SIG-M5 (cell line): ENCODE data around the gene SMCO4.

Source experiments
- DNase-seq: peaks from one replicate; lab custom pipeline; 2025; lab: John Stamatoyannopoulos, UW

Gene SMCO4

DNA sequence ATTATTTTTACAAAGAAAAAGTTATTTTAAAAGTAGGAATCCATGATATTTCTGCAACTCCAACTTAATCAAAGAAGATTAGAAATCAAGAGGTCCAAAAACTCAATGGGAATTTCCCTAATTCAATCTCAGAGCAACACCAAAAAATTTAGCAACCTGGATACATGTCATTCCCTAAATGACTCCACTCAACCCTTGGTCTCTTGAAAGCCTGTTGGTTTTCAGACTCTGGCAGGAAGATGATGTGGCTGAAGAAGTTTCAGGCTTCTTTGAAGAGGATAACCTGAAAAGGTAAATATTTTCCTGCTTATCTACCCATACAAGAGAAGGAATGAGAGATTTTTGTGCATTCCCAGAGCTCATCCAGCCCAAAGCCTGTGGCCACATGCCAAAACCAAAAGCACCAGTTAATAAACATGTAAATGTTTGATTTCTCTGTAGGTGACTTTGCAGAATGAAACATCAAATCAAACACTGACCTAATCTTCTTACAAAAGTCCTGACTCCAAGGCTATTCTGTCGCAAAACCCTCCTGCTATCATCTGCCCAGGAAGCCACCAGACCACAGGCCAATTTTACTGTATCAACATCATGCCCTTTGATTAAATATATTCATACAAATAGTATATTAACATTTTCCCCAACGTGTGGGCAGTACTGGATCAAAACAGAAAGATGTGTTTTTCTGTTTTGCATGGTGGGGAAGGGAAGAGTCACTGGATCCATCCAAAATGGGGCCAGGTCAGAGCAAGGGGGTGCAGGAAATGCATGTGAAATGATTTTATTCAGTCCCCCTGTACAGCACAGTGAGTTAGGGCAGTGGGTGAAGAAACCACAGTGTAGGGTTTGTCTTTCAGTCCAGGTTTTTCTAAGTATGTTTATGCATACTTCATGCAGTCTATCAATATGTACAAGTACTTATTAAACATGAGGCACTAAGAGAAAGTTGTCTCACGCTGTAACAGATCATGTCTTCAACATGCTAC lies 38.8 kb downstream of the SMCO4 start:
- no peak for DNase-seq

DNA sequence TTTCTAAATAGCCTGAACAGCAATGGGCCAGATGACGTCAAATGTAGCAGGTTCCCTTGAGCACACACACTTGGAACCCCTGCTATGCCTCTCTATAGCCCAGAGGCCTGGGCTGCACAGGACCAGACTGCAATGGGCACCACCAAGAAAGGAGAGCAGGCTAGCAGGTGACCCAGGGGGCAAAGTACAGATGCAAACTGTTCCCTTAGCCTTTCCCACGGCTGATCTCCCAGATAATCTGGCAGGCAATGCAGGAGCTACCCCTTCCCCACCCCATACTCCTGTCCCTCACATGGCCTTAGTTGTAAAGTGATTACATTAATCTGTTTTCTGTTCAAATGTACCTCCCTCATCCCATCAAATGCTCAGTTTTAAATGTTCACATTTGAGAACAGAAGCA lies 41.3 kb downstream of the SMCO4 start:
- DNase-seq: no peak

DNA sequence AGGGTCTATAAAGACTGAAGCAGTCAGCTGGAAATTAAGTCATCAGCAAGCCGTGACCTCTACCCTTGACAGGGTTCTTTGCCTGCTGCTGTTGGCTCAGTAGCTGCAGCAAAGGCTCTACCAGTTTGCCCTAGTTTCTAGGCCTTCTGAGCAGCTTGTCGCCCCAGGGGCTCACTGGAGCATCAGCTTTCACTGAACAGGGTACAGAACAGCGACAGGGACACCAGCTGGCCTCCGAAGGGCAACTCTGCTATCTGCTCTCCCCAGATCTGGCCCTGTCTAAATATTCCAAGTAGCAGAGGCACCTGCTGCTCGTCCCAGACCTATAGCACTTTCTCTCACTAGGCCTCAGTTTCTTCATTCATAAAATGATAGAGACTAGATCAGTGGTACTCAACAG lies 42.4 kb downstream of the SMCO4 start:
- DNase-seq: no peak

DNA sequence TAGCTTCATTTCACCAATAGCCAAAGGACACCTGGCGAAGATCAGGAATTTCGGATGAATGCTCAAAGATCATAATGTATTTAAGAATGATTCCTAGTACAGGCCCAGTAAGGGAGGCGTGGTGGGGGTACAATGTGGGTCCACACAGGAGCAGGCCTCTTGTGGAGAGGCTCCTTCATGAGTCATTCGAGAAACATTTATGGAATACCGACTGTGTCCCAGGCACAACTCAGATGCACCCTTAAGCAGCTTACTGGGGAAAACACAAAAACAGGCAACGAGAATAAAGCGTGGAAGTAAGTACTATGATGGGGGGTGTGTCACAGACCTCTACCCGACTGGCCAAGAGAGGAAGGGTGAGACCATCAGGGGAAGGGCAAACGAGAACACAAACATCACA lies 44.5 kb downstream of the SMCO4 start:
- no peak for DNase-seq

DNA sequence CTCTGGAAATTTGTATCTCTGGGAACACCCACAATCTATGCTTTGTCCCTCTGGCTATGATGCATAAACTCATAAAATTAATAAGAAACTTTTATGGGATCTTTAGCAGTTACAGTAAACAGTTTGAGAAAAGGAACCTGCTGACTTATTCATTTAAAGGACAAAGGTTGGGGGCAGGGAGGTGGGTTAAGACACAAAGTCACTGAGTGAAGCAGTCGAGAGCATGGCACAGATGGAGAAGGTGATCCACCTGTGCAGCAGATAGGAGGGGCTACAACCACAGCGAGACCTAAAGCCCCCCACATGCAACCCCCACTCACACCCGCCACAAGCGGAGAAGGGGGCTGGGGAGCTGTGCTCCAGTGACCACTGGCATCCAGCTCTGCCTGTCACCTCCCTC lies 45.0 kb downstream of the SMCO4 start:
- DNase-seq: no peak

DNA sequence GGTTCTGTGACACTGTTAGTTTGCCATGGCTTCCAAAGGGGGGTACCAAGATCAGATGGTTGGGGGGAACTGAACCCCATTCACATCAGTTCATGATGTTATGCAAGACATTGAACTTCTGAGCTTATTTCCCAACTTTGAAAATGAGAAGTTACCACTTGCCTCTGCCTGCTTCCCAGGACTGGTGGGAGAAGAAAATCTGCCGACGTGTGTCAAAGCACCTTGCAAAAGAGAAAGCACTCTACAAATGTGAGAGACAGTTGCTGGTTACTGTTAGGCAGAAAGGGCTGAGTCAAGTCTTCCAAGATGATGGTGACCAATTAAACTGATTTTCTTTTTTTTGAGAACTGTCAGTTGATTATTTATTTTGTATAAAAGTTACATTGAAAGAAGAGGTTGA lies 45.6 kb downstream of the SMCO4 start:
- DNase-seq: no peak

DNA sequence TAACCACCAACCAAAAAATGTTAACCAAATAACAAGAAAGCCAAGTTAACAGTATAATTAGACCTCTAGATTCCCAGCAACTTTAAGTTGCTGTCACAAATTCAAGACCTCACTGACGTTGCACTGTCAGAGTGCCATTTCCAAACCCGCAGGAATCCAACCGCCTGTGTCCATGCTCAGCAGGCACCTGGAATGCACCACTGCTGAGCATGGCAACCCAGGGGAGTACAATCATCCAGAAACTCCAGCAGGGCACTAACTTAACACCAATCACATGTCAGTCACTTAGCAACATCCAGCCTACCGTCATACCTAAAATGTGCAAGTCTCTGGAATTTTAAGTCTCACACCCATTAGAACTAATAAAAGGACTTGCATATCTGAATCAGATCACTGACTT lies 48.8 kb downstream of the SMCO4 start:
- no peak for DNase-seq

DNA sequence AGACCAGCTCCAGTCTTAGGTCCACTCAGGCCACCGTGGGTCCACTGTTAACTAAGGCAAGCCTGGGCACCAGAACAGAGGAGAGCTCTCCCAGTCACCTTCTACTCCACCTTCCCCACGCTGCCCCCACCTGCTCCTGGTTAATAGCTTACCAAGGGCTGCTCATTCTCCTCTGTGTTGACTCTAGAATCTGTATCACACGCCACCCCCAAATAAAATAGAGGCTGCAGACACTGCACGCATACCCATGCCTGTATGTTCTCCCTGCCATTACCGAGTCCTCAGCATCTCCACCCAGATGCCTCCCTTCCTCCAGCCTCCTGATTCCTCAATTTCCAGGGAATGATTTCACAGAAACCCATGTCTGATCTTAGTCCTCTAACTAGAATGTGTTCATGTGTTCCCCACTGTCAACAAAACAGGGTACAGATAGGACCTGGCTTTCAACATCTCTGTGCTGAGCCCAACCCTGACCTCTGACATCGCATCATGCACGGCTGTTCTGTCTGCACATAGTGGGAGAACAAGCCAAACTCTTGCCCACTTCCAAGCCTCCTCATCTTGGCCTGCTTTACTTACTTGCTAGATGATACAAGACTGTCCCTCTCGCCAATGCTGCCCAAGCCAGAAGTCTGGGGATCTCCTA lies 49.8 kb downstream of the SMCO4 start:
- DNase-seq: no peak

DNA sequence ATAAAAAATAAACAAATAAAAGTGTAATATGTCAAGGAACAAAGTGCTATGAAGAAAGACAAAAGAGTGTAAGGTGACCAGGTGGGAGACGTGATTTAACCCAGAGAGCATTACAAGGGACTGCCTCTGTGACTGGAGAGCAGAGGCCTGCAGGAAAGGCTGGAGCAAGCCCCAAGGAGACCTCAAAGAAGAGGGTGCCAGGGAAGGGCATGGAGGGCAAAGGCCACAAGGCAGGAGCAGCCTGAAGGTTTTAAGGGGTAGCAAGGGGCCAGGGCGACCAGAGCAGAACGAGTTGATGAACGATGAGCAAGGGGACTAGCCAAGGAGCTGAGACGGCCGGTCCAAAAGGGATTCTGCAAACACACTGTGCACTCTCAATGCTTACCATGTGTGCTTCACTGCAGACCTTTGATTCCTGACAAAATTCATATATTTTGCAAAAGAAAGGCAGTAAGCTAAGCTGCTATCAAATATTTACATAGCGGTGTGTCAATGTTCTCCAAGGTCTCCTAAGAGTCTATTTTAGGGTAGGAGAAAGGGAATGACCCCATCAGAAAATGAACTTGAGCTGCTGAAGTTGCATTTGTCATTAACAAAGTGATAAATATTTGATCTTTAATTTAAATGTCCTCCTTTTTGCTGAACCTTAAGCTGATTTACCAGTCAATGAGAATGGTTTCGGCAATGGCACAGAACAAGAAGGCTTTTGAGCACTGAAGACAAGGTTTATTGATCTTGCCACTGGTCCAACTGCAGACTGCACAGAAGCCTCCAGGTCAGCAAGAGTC lies 50.5 kb downstream of the SMCO4 start:
- no peak for DNase-seq

DNA sequence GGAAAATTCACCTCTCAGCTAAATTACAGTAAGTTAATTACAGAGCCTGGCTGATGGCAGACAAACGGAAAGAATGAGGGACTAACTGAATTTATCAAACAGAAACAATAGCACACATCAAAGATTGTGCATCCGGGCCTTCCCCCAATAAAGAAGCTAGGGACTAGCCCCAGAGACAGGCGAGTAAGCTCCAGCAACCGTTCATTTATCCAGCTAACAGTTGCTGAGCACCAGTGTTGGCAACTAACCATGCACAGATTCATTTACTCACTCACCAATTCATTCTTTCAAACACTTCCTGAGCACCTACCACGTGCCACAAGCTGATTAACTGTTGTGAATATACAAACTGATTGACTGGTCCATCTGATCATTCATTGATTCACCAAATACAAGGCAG lies 51.2 kb downstream of the SMCO4 start:
- DNase-seq: no peak

DNA sequence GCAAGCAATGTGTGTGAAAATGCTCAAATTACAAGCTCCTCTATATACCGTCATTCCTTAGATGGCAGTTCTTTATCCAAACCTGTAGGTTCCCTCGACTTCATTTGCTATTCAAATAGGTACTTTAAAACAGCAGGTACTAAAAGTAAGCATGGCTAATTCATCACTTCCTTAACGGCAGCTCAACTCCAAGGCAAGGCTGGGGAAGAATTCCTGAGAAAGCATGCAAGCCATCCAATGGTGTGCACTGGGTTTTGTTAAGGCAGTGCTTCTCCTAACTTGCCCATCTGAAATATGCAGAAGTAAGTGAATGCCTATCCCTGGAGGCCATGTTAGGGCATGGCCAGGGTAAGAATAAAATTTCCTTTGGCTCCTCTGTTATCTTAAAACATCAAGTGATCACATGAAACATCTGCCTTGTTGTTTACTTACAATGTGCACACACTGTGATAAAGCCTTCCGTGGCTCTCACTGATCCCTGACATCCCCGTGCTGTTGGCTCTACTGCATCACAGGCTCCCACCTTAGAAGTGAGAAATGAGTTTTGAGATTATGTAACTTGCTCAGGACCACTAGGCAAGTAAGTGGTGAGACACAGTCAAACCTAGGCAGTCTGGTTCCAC lies 52.1 kb downstream of the SMCO4 start:
- DNase-seq: no peak

DNA sequence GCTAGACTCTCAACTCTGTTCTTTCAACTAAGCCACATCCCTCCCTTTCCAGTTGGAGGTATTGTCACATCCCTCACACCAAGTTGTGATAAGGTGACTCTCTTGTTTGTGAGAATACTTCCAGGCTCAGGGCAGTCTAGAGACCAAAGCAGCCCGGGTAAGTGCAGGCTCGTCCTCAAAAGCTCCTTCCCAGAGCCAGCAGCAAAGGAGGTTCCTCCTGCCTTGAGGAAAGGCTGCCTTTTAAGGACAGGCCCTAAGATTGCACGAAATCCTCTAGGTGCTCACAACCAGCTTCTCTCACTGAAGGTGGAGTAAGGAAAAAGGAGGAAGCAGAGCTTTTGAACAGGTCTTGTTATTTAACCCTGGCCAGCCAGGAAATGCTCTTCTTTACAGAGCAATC lies 53.4 kb downstream of the SMCO4 start:
- no peak for DNase-seq

DNA sequence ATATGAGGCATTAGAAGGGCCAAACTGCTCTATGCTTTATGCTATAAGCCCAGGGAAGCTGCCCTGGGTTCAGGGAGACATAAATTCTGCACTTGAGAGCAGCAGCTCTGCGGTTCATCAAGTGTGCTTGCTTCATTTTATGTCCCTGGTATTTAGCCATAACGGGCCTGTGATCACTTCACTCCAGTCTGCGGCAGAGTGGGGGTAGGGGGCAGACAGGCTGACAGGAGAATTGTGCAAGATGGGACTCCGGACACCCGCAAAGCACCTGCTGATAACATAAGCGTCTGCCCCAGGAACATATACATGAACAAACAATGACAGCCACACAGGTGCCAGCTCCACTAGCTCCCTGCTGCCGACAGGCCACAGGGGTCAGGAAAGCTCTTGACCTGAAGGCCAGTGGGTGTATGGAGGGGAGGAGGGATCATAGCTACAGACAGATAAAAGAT lies 56.1 kb downstream of the SMCO4 start:
- DNase-seq: no peak

DNA sequence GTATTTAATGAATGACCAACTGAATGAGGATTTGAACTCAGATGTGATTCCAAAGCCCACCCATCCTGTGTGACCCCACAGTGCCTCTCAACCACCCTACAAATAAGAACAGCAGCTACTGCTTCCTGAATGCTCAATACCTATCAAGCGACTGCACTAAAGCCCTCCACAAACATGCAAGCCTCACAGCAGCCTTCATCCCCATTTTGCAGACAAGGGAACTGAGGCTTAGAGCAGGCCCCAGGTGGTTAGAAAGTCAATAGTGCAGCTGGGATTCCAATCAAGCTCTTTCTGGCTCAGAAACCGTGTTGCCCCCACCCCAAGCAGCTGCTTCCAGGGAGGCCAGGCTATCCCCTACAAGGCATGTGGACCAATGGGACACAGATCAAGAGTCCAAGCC lies 57.2 kb downstream of the SMCO4 start:
- DNase-seq: no peak

DNA sequence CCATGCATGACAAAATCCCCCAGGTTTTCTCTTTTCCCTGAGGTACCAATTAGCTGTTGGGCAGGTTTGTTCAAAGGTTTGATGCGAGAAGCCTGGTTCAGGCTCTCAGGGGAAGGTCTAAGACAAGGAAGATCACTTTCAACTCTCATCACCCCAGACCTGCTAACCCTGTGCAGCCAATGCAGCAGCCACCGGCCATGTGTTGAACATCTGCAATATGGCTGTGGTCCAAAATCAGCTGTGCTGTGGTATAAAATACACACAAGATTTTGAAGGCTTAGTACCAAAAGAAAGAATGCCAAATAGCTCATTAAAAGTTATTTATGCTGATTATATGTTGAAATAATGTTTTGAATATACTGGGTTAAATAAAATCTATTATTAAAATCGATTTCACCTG lies 58.5 kb downstream of the SMCO4 start:
- DNase-seq: no peak

DNA sequence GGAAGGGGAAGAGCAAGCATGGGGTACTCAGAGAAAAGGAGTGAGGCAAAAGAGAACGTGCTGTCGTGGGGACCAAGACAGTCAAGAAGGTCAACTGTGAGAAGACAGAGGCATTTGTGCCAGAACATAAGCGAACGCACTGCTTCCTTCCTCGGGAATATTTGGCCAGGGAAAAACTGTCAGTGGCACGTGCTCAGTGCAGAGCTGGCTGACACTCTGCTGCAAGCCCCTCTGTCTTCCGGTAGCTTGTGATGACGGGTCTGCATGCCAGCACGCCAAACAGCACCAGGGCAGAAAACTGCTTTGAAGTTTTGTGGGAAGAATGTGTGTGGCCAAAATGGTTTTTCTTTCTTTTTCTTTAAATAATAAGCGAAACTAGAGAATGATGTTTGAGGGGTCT lies 60.6 kb downstream of the SMCO4 start:
- no peak for DNase-seq

DNA sequence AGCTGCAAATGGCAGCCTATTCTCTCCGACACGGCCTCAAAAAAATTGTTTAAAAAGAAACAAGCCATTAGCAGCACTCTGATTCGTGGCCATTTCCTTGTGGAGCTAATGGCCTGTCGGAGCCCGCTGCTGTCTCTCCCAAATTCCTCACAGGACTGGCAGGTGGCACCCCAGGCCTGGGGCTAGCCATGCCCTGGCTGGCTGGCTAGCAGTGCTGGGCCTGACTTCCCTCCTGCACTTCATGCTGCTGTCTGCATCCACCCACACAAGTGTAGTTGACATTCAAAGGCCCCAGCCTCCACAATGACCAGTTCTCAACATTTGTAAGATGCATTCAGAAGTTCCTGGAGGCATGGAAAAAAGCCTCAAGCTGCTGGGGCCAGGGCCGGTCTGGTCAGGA lies 61.5 kb downstream of the SMCO4 start:
- no peak for DNase-seq

DNA sequence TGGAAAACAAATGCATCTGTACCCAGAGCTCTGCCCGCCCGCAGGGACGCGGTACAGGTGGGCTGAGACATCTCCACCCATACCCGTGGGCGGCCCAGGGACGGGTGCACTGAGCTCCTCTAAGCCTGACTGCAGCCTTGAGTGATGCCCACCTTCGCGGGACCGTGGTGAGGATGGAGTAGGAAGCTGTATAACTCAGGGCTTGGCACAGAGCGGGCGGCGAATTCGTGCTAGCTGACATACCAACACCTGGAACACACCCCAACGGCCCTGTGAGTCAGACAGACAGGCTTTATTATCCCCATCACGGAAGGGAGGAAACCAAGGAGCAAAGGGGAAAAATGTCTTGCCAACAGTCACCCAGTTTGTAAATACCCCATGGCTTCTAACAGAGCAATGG lies 61.9 kb downstream of the SMCO4 start:
- DNase-seq: no peak

DNA sequence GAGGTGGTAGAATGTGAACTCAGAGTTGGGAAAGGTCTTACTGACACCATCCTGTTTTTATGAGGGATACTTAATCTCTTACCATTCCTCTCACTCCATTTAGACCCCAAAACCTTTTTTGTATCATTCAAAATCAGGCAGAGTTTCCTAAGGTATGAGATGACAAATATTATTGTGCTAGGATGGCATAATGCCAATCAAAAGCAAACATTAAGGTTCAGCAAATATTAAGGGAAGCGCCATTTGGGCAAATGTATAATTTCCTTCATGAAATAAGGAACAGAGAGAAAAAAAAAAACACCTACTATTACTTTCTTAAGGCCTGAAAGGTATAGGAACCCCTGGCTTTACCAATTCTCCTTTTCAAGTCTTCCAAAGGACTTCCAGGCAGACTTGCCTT lies 62.4 kb downstream of the SMCO4 start:
- DNase-seq: no peak

DNA sequence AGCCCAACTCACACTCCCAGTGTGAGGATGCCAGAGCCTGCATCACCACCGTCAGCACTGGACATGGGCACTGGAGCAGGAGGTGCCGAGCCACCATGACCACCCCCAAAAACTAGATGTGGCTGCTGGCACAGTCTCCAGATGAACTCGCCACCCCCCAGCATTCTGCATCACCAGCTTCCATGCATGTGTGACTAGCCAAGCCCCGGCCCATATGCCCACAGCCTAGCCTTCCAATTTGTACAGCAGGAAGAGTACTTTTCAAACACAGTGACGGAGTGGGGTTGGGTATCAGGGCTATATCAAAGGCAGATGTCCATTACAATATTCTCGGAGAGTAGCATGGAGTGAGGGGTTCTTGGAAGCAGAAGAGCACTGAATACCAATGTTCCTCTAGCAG lies 62.9 kb downstream of the SMCO4 start:
- DNase-seq: no peak

DNA sequence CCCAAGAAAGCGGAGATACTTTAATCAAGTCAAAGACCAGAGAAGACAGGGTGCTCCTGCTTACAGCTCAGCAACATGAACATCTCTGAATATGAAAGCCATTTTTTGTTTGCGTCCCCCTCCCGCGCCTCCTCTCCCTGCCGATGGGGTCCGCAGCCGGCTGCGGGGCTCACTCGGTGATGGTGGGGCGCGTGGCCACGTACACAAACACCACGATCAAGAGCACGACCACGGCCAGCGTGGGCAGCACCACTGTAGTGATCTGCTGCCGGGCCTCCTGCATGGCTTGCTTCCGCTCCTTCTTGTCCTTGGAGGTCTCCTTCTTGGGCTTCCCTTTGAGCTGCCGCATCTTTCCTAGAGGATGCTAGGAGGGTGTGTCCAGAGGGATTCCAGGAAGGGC lies 64.3 kb downstream of the SMCO4 start:
- no peak for DNase-seq

DNA sequence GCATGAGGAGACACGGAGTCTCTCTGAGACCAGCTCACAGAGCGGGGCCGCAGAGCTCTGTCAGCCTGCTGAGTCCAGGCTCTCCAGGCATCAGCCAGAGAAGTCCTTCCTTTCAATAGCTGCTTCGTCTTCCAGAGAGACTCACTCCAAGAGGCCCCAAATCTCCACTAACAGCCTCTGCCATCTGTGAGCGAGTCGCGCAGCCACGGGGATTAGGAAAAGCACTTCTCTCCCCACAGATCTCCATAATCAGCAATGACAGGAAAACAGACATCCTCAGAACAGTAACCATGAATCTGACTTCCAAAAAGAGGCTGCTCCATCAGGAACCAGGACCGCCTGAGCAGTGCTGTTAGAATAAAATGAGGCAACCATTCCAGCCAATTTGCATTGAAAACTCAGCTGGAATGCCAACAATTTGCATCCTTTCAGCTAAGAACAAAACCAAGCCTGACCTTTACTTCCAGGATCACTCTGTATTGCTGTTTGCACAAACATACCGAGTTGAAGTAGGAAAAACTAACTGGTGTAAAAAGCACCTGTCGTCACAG lies 65.4 kb downstream of the SMCO4 start:
- no peak for DNase-seq
